ENCODE measurements around the gene SPIRE2. TPM values are rescaled to one million over a fixed set of nuclear protein-coding genes. Genes with fewer than 3 reads are reported as not detected.

Gene SPIRE2
- total RNA-seq, 3 donors from 2014 or later (not counting 1 experiment from before 2014, with no cell fraction given), result 4.5 to 8.7 (median 6.5) TPM

DNA sequence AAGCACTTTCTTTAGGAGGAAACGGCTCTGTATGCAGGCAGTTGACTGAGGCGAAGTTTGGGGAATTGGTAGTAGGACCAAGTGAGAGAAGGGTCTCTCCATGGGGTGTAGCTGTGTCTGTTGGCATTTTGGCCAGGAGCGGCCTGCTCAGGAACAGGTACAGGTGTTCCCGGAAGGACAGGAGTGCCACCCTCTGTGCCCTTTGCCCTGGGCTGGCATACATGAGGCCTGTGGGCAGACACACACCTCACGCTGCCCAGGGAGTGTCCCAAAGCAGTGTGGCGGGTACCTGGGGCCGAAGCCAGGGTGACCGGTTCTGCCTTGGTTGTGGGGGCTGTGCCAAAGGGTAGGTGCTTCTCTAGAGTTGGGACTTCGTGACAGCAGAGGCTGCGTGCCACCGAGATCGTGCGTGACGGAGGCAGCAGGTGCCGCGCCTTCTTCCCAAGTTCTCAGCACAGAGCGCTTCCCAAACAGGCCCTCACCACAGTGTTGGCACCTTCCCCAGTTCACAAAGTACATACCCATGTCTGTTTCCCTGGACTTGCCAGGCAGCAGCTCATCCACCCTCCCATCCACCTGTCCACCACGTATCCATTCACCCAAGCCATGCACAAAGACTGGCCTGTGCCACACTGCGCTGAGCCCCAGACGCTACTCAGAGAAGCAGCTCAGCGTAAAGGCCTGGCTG, 25.2 kb downstream of the SPIRE2 start:
- H3K36me3 ChIP-seq (ENCODE audit: control insufficient read depth, insufficient read depth, low read length), result no peaks in the 10 kb centered on the region
- ATAC-seq (no peak), DNase-seq (no peak)
- TF ChIP-seq, protein P1, sequence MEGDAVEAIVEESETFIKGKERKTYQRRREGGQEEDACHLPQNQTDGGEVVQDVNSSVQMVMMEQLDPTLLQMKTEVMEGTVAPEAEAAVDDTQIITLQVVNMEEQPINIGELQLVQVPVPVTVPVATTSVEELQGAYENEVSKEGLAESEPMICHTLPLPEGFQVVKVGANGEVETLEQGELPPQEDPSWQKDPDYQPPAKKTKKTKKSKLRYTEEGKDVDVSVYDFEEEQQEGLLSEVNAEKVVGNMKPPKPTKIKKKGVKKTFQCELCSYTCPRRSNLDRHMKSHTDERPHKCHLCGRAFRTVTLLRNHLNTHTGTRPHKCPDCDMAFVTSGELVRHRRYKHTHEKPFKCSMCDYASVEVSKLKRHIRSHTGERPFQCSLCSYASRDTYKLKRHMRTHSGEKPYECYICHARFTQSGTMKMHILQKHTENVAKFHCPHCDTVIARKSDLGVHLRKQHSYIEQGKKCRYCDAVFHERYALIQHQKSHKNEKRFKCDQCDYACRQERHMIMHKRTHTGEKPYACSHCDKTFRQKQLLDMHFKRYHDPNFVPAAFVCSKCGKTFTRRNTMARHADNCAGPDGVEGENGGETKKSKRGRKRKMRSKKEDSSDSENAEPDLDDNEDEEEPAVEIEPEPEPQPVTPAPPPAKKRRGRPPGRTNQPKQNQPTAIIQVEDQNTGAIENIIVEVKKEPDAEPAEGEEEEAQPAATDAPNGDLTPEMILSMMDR (IDR thresholded peaks at IDR 0.05), result no peak
- H3K27me3 ChIP-seq (ENCODE audit: control insufficient read depth, insufficient read depth, low read length), result no peaks in the 10 kb centered on the region
- no peak overlapping the region for H3K4me3 Mint-ChIP-seq
- H3K4me1 ChIP-seq (ENCODE audit: control insufficient read depth, insufficient read depth, low read length), result no peaks in the 10 kb centered on the region
- H3K27me3 Mint-ChIP-seq (ENCODE audit: low read depth in 2 of 2), result no peaks in the 10 kb centered on the region
- no peaks in the 10 kb centered on the region for H3K9me3 Mint-ChIP-seq
- H3K4me3 ChIP-seq (ENCODE audit: low read length), result no peak overlapping the region
- H3K36me3 Mint-ChIP-seq, result no peaks in the 10 kb centered on the region
- no peak overlapping the region for H3K27ac ChIP-seq (ENCODE audit: low read length)
- peaks cover 0 to 5% of the 10 kb centered on the region in 2 donors for H3K4me1 Mint-ChIP-seq
- intact Hi-C loops (cut with micrococcal nuclease), result no loop called here
- no peak overlapping the region for H3K27ac Mint-ChIP-seq
- no peaks in the 10 kb centered on the region for H3K9me3 ChIP-seq (ENCODE audit: control insufficient read depth, insufficient read depth, low read length)
- WGBS (ENCODE audit: insufficient coverage), result 92% methylated on average over 21 of the region's 21 CpGs

DNA sequence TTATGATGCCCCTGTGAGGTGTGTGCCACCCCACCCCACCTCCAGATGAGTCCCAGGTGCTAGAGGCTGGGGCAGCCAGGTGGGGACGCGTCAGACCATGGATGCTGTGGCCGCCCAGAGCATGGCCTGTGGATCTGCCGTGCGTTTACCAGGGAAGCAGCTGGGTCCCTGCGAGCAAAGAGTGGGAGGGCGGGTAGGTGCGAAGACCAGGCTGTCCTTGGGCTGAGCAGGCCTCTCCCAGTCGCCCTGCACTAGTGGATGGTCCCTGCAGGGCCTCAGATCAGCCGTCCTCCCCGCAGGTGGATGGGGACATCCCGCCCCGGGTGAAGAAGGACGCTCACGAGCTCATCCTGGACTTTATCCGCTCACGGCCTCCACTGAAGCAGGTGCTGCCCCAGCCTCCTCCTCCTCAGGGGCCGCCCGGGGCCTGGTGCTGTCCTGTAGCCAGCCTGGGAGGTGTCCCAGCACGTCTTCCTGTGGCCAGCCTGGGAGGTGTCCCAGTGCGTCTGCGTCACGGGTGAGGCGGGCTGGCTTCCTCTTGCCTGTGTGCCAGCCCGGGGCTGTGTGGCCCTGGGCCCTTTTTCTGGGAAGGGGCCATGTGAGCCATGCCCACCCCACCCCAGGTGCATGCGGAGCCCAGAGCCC, 27.1 kb downstream of the SPIRE2 start:
- no peaks in the 10 kb centered on the region for H3K36me3 ChIP-seq (ENCODE audit: control insufficient read depth, insufficient read depth, low read length)
- TF ChIP-seq, protein P1 (IDR thresholded peaks at IDR 0.05), result no peak
- H3K27ac Mint-ChIP-seq, result no peak overlapping the region
- no peaks in the 10 kb centered on the region for H3K27me3 ChIP-seq (ENCODE audit: control insufficient read depth, insufficient read depth, low read length)
- intact Hi-C loops (cut with micrococcal nuclease), result no loop called here
- H3K4me3 Mint-ChIP-seq, result no peak overlapping the region
- H3K4me1 Mint-ChIP-seq, result peaks cover 2 to 7% of the 10 kb centered on the region in 2 donors
- H3K27ac ChIP-seq (ENCODE audit: low read length), result no peak overlapping the region
- no peaks in the 10 kb centered on the region for H3K27me3 Mint-ChIP-seq (ENCODE audit: low read depth in 2 of 2)
- no peaks in the 10 kb centered on the region for H3K9me3 ChIP-seq (ENCODE audit: control insufficient read depth, insufficient read depth, low read length)
- peaks cover 3% of the 10 kb centered on the region for H3K4me1 ChIP-seq (ENCODE audit: control insufficient read depth, insufficient read depth, low read length)
- DNase-seq (no peak), ATAC-seq (no peak)
- WGBS (ENCODE audit: insufficient coverage), result 89% methylated on average over 26 of the region's 26 CpGs
- H3K36me3 Mint-ChIP-seq, result no peaks in the 10 kb centered on the region
- no peaks in the 10 kb centered on the region for H3K9me3 Mint-ChIP-seq
- H3K4me3 ChIP-seq (ENCODE audit: low read length), result no peak overlapping the region

DNA sequence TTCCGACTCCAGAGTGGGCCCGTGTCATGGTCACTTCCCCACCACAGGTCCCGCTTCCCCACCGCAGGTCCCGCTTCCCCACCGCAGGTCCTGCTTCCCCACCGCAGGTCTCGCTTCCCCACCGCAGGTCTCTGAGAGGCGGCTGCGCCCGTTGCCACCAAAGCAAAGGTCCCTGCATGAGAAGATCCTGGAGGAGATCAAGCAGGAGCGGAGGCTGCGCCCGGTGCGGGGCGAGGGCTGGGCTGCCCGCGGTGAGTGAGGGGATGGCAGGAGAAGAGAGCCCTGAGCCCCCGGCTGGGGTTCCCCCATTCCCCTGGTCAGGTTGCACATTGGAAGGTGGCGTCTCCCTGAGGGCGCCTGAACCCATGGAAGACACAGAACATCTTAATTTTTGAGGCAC, 27.7 kb downstream of the SPIRE2 start:
- H3K4me3 ChIP-seq (ENCODE audit: low read length), result no peak overlapping the region
- no peak overlapping the region for H3K4me3 Mint-ChIP-seq
- DNase-seq, result no peak
- no peaks in the 10 kb centered on the region for H3K27me3 ChIP-seq (ENCODE audit: control insufficient read depth, insufficient read depth, low read length)
- WGBS (ENCODE audit: insufficient coverage), result 88% methylated on average over 22 of the region's 22 CpGs
- no peaks in the 10 kb centered on the region for H3K9me3 ChIP-seq (ENCODE audit: control insufficient read depth, insufficient read depth, low read length)
- H3K9me3 Mint-ChIP-seq, result no peaks in the 10 kb centered on the region
- intact Hi-C loops (cut with micrococcal nuclease), result no loop called here
- no peaks in the 10 kb centered on the region for H3K27me3 Mint-ChIP-seq (ENCODE audit: low read depth in 2 of 2)
- H3K4me1 Mint-ChIP-seq, result peaks cover 8 to 12% of the 10 kb centered on the region in 2 donors
- no peak for ATAC-seq
- H3K4me1 ChIP-seq (ENCODE audit: control insufficient read depth, insufficient read depth, low read length), result peaks cover 9% of the 10 kb centered on the region
- H3K36me3 Mint-ChIP-seq, result no peaks in the 10 kb centered on the region
- H3K27ac ChIP-seq (ENCODE audit: low read length), result no peak overlapping the region
- TF ChIP-seq, protein P1 (IDR thresholded peaks at IDR 0.05), result no peak
- H3K36me3 ChIP-seq (ENCODE audit: control insufficient read depth, insufficient read depth, low read length), result no peaks in the 10 kb centered on the region
- H3K27ac Mint-ChIP-seq, result no peak overlapping the region
